Suprapubic skin (tissue), 3 donors: Measurements from ENCODE around the gene KTN1.

Experiments
- POLR2A ChIP-seq, 2 donors: fragments of 450-650 bp; IDR thresholded peaks; one replicate each; pipeline ENCODE4 v1.6.1; 2017; ENCODE audit warnings: antibody characterized with exemption in 2 of 2, mild to moderate bottlenecking in 2 of 2, moderate library complexity in 2 of 2
- TF ChIP-seq, protein P1 (sequence below), 2 donors: fragments of 200-600 bp in 1 of 2; fragments of 450-650 bp in 1 of 2; sonication (generic) in 1 of 2; IDR thresholded peaks; one replicate each; pipeline ENCODE4 v1.5.1; 2016 to 2019; ENCODE audit warnings: antibody characterized with exemption in 2 of 2, mild to moderate bottlenecking in 1 of 2, moderate library complexity in 1 of 2

DNA sequence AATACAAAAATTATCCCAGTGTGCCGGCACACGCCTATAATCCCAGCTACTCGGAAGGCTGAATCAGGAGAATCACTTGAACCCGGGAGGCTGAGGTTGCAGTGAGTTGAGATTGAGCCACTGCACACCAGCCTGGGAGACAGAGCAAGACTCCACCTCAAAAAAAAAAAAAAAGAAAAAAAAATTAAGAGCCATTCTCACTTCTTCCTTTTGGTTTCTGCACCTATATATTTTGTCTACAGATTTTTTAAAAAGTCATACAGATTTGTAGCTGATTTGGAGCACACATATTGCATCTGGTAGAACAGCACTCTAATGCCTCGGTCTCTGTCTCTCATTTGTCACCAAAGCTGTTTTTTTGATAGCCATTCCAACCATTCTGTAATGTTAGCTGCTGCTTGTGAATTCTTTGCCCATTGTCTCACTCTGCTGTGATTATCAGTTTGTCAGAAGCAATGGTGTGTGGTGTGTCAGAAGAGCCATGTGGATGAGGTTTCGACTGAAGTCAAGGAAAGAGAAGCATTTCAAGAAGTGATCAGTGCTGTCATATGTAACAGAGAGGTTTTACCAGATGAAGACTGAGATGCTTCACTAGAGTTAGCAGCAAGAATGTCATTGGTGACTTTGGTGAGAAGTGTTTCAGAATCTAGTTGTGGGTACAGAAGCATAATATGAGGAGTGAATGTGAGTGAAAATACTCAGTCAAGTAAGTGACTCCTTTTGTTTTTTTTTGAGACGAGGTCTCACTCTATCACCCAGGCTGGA, 8.7 kb upstream of the KTN1 start:
- no peak for TF ChIP-seq POLR2A (IDR thresholded peaks at IDR 0.05)
- TF ChIP-seq, protein P1, sequence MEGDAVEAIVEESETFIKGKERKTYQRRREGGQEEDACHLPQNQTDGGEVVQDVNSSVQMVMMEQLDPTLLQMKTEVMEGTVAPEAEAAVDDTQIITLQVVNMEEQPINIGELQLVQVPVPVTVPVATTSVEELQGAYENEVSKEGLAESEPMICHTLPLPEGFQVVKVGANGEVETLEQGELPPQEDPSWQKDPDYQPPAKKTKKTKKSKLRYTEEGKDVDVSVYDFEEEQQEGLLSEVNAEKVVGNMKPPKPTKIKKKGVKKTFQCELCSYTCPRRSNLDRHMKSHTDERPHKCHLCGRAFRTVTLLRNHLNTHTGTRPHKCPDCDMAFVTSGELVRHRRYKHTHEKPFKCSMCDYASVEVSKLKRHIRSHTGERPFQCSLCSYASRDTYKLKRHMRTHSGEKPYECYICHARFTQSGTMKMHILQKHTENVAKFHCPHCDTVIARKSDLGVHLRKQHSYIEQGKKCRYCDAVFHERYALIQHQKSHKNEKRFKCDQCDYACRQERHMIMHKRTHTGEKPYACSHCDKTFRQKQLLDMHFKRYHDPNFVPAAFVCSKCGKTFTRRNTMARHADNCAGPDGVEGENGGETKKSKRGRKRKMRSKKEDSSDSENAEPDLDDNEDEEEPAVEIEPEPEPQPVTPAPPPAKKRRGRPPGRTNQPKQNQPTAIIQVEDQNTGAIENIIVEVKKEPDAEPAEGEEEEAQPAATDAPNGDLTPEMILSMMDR (IDR thresholded peaks at IDR 0.05) = no peak
